HL-60 (cell line): ENCODE data around the gene GTPBP6.

Experiments
- GABPA ChIP-seq: IDR thresholded peaks from 2 replicates; pipeline ENCODE4 v1.6.1; 2012; ENCODE audit warnings: low read depth
- POLR2AphosphoS5 ChIP-seq: IDR thresholded peaks from 2 replicates; pipeline ENCODE4 v1.6.1; 2012; ENCODE audit warnings: low read depth
- TF ChIP-seq, protein P1 (sequence below): IDR thresholded peaks from one replicate; pipeline ENCODE4 v1.5.1; 2011; ENCODE audit warnings: low read length, control low read depth, inconsistent platforms; ENCODE audit not compliant: insufficient read depth

DNA sequence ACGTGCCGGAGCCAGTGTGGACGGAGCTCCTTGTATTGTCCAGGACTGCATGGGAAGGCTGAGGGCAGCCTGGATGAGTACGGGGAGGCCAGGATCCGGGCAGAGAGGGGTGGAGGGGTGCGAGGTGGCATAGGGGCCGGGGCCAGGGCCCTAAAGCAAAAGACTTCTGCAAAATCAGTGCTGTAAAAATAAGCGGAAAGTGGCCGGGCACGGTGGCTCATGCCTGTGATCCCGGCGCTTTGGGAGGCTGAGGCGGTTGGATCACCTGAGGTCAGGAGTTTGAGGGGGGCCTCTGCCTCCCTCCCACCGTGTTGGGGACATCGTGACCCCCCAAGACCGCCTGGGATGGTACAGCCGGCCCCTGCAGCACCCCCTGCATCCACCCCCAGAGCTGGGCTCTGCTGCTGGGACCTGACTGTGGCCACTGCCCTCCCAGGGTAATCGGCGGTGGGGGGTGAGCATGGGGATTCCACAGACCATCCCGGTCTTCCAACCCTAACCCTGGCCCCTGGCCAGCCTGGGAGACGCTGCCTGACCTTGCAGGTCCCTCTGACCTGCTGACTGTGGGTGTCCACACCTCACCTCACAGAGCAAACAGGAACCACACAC is 60.8 kb downstream of the GTPBP6 start:
- TF ChIP-seq GABPA (no peak), POLR2AphosphoS5 (no peak)
- TF ChIP-seq, protein P1, sequence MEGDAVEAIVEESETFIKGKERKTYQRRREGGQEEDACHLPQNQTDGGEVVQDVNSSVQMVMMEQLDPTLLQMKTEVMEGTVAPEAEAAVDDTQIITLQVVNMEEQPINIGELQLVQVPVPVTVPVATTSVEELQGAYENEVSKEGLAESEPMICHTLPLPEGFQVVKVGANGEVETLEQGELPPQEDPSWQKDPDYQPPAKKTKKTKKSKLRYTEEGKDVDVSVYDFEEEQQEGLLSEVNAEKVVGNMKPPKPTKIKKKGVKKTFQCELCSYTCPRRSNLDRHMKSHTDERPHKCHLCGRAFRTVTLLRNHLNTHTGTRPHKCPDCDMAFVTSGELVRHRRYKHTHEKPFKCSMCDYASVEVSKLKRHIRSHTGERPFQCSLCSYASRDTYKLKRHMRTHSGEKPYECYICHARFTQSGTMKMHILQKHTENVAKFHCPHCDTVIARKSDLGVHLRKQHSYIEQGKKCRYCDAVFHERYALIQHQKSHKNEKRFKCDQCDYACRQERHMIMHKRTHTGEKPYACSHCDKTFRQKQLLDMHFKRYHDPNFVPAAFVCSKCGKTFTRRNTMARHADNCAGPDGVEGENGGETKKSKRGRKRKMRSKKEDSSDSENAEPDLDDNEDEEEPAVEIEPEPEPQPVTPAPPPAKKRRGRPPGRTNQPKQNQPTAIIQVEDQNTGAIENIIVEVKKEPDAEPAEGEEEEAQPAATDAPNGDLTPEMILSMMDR: no peak
